Ovary (tissue), 3 donors: ENCODE measurements around the gene CLDND2.

ENCODE experiments used
- EP300 ChIP-seq: sonication (generic); formaldehyde crosslinking; IDR thresholded peaks from one replicate; pipeline ENCODE4 v1.6.1; 2017; ENCODE audit warnings: antibody characterized with exemption
- POLR2A ChIP-seq: fragments of 450-650 bp; IDR thresholded peaks from one replicate; pipeline ENCODE4 v1.6.1; 2017; ENCODE audit warnings: antibody characterized with exemption, mild to moderate bottlenecking, moderate library complexity
- TF ChIP-seq, protein P1 (sequence below), 3 donors: fragments of 450-650 bp in 2 of 3; fragments of 200-600 bp in 1 of 3; IDR thresholded peaks; one replicate each; pipeline versions ENCODE4 v1.5.1 to v1.8.0; 2016 to 2022; ENCODE audit warnings: antibody characterized with exemption in 3 of 3, mild to moderate bottlenecking in 1 of 3
- donor health status: DM: no; HTN: no; CAD: no.

- TF ChIP-seq, protein P1, sequence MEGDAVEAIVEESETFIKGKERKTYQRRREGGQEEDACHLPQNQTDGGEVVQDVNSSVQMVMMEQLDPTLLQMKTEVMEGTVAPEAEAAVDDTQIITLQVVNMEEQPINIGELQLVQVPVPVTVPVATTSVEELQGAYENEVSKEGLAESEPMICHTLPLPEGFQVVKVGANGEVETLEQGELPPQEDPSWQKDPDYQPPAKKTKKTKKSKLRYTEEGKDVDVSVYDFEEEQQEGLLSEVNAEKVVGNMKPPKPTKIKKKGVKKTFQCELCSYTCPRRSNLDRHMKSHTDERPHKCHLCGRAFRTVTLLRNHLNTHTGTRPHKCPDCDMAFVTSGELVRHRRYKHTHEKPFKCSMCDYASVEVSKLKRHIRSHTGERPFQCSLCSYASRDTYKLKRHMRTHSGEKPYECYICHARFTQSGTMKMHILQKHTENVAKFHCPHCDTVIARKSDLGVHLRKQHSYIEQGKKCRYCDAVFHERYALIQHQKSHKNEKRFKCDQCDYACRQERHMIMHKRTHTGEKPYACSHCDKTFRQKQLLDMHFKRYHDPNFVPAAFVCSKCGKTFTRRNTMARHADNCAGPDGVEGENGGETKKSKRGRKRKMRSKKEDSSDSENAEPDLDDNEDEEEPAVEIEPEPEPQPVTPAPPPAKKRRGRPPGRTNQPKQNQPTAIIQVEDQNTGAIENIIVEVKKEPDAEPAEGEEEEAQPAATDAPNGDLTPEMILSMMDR (IDR thresholded peaks at IDR 0.05): no peak
- TF ChIP-seq EP300 (no peak), POLR2A (no peak)
Measured at GRCh38 chr19:51323481-51324166, 45.2 kb downstream of the CLDND2 start.
